ENCODE results near the gene ERBB2. TPM values are rescaled to one million over a fixed set of nuclear protein-coding genes. Genes with fewer than 3 reads are reported as not detected.

Gene ERBB2
- total and polyA plus RNA-seq, 2 of the 13 experiments (the other 11 are each of a cell fraction or from before 2014, with no cell fraction given): 57.7 to 64.1 TPM

DNA sequence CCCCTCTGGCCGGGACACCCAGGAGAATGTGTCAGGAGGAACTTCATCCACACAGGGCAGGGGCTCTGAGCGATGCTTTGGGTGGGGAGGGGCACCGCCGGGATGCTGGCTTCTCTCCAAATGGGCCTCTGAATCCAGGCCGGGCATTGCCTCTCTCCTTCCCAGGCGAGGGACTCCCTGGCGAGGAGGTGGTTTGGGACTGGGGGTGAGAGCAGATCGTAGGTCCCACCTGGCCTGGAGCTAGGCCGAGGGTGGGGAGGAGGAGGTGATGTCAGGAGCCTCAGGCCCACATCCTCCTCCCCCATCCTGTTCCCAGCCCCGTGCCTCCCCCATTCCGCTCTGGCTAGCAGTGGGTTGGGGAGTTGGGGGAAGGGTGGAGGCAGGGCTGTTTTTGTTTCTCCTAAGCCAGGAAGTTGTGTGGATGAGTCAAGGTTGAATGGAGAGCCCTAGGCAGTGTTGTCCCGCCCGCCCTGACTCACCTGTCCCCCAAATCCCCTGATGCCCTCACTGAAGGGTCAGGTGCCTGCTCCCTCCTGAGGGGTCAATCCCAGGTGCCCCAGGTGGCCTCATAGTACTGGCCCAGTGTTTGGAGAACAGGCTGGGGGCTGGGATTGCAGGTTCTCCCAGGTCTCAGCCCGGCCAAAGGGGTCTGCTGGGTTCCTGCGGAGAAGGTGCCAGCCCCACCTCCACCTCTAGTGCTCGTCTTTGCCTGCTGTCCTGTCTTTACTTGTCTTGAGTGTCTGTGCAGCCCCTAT, 40.7 kb downstream of the ERBB2 start (continued):
- TF ChIP-seq NCOA2 (CRISPR knock-in tag; IDR thresholded peaks at IDR 0.05): peak; percentile 73
- TF ChIP-seq GABPB1 (CRISPR knock-in tag; IDR thresholded peaks at IDR 0.05): peak; percentile 78
- TF ChIP-seq GABPA (IDR thresholded peaks at IDR 0.05; ENCODE audit: low read depth, low read length): no peak
- peak; percentile 46; the same call in 1 of the 2 replicates for TF ChIP-seq GABPA (CRISPR knock-in tag; IDR thresholded peaks at IDR 0.05; ENCODE audit: low read depth)
- TF ChIP-seq ZNF747 (CRISPR knock-in tag; IDR thresholded peaks at IDR 0.05; ENCODE audit: borderline replicate concordance): peak; percentile 83
- peak; percentile 49; the same call in 1 of the 2 replicates for TF ChIP-seq GZF1 (CRISPR knock-in tag; IDR thresholded peaks at IDR 0.05)
- TF ChIP-seq, protein P1, sequence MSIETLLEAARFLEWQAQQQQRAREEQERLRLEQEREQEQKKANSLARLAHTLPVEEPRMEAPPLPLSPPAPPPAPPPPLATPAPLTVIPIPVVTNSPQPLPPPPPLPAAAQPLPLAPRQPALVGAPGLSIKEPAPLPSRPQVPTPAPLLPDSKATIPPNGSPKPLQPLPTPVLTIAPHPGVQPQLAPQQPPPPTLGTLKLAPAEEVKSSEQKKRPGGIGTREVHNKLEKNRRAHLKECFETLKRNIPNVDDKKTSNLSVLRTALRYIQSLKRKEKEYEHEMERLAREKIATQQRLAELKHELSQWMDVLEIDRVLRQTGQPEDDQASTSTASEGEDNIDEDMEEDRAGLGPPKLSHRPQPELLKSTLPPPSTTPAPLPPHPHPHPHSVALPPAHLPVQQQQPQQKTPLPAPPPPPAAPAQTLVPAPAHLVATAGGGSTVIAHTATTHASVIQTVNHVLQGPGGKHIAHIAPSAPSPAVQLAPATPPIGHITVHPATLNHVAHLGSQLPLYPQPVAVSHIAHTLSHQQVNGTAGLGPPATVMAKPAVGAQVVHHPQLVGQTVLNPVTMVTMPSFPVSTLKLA (IDR thresholded peaks at IDR 0.05): no peak
- peak; percentile 46 for TF ChIP-seq ZNF350 (CRISPR knock-in tag; IDR thresholded peaks at IDR 0.05; ENCODE audit: borderline replicate concordance, low read depth)
- TF ChIP-seq MXI1 (IDR thresholded peaks at IDR 0.05; ENCODE audit: borderline replicate concordance, low read depth, low read length): peak; percentile 31; the same call in 1 of the 3 replicates
- TF ChIP-seq, protein P2, sequence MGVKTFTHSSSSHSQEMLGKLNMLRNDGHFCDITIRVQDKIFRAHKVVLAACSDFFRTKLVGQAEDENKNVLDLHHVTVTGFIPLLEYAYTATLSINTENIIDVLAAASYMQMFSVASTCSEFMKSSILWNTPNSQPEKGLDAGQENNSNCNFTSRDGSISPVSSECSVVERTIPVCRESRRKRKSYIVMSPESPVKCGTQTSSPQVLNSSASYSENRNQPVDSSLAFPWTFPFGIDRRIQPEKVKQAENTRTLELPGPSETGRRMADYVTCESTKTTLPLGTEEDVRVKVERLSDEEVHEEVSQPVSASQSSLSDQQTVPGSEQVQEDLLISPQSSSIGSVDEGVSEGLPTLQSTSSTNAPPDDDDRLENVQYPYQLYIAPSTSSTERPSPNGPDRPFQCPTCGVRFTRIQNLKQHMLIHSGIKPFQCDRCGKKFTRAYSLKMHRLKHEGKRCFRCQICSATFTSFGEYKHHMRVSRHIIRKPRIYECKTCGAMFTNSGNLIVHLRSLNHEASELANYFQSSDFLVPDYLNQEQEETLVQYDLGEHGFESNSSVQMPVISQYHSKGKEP (CRISPR knock-in tag; IDR thresholded peaks at IDR 0.05): 0 out of 2 replicates have a peak, but pooled peaks have one; percentile 68
- TF ChIP-seq, protein P3, sequence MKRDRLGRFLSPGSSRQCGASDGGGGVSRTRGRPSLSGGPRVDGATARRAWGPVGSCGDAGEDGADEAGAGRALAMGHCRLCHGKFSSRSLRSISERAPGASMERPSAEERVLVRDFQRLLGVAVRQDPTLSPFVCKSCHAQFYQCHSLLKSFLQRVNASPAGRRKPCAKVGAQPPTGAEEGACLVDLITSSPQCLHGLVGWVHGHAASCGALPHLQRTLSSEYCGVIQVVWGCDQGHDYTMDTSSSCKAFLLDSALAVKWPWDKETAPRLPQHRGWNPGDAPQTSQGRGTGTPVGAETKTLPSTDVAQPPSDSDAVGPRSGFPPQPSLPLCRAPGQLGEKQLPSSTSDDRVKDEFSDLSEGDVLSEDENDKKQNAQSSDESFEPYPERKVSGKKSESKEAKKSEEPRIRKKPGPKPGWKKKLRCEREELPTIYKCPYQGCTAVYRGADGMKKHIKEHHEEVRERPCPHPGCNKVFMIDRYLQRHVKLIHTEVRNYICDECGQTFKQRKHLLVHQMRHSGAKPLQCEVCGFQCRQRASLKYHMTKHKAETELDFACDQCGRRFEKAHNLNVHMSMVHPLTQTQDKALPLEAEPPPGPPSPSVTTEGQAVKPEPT (CRISPR knock-in tag; IDR thresholded peaks at IDR 0.05; ENCODE audit: low read depth): no peak
- TF ChIP-seq, protein P4, sequence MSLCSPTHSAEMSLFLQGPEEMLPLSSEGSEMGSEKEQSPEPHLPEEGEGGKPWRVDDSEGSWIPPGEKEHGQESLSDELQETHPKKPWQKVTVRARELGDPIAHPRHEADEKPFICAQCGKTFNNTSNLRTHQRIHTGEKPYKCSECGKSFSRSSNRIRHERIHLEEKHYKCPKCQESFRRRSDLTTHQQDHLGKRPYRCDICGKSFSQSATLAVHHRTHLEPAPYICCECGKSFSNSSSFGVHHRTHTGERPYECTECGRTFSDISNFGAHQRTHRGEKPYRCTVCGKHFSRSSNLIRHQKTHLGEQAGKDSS (CRISPR knock-in tag; IDR thresholded peaks at IDR 0.05; ENCODE audit: borderline replicate concordance, low read depth): peak; percentile 51; the same call in 1 of the 2 replicates
- 0 out of 2 replicates have a peak, but pooled peaks have one; percentile 54 for TF ChIP-seq ZNF138 (CRISPR knock-in tag; IDR thresholded peaks at IDR 0.05; ENCODE audit: low read depth)
- TF ChIP-seq, protein P5, sequence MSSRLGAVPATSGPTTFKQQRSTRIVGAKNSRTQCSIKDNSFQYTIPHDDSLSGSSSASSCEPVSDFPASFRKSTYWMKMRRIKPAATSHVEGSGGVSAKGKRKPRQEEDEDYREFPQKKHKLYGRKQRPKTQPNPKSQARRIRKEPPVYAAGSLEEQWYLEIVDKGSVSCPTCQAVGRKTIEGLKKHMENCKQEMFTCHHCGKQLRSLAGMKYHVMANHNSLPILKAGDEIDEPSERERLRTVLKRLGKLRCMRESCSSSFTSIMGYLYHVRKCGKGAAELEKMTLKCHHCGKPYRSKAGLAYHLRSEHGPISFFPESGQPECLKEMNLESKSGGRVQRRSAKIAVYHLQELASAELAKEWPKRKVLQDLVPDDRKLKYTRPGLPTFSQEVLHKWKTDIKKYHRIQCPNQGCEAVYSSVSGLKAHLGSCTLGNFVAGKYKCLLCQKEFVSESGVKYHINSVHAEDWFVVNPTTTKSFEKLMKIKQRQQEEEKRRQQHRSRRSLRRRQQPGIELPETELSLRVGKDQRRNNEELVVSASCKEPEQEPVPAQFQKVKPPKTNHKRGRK (CRISPR knock-in tag; IDR thresholded peaks at IDR 0.05): no peak
- no peak for TF ChIP-seq AHR (CRISPR knock-in tag; IDR thresholded peaks at IDR 0.05)
- TF ChIP-seq XBP1 (CRISPR knock-in tag; IDR thresholded peaks at IDR 0.05): no peak
- peak; percentile 84 for TF ChIP-seq ZNF263 (CRISPR knock-in tag; IDR thresholded peaks at IDR 0.05)
- peak; percentile 66 for TF ChIP-seq HOXA3 (CRISPR knock-in tag; IDR thresholded peaks at IDR 0.05)
- peak; percentile 68; the same call in 1 of the 2 replicates for TF ChIP-seq ZNF790 (CRISPR knock-in tag; IDR thresholded peaks at IDR 0.05; ENCODE audit: borderline replicate concordance)
- no peak; the same call in 1 of the 2 replicates for TF ChIP-seq ZNF230 (CRISPR knock-in tag; IDR thresholded peaks at IDR 0.05)
- TF ChIP-seq, protein P6, sequence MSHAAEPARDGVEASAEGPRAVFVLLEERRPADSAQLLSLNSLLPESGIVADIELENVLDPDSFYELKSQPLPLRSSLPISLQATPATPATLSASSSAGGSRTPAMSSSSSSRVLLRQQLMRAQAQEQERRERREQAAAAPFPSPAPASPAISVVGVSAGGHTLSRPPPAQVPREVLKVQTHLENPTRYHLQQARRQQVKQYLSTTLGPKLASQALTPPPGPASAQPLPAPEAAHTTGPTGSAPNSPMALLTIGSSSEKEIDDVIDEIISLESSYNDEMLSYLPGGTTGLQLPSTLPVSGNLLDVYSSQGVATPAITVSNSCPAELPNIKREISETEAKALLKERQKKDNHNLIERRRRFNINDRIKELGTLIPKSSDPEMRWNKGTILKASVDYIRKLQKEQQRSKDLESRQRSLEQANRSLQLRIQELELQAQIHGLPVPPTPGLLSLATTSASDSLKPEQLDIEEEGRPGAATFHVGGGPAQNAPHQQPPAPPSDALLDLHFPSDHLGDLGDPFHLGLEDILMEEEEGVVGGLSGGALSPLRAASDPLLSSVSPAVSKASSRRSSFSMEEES (CRISPR knock-in tag; IDR thresholded peaks at IDR 0.05): peak; percentile 77
